HG03342 (cell line): ENCODE measurements around the gene EVC.
"Not testable (repeated sequence)": the region's sequence is repeated elsewhere in the genome, so short reads cannot be mapped to it uniquely, and the experiment has no call there.

Experiments
- ATAC-seq: cut with Tn5 transposase; IDR thresholded peaks from one replicate; pipeline ENCODE4 v1.9.1; 2021; ENCODE audit warnings: mild to moderate bottlenecking, moderate library complexity; ENCODE audit not compliant: unreplicated experiment

Gene EVC

DNA sequence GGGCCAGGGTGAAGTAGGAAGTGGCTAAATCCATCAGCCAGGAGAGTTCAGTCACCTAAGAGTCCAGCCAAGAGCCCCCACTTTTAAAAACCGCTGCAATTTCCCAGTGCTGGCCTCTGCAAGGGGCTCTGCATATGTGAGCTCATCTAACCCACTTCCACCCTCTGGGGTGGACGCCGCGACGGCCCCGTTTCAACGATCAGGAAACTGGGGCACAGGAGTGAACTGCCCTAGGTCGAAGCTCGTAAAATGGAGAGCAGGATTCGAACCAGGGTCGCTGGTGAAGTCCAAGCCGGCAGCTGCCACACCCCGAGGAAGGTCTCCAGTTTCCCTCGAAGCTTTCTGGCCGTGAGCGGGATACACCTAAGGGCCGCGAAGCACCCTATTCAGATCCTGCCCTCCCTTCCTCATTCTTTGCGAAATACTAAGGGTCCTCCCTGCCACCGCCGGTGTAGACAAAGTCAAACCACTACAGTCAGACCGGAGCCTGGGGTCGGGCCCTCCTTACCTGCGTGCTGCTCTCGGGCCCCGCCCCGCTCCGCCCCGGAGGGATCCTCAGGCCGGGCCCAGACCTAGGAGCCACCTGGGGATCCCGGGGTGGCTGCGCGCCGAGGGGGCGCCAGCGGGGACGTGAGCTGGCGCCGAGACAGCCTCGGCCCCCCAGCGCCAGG, 3.1 kb upstream of the EVC start:
- no peak for ATAC-seq

DNA sequence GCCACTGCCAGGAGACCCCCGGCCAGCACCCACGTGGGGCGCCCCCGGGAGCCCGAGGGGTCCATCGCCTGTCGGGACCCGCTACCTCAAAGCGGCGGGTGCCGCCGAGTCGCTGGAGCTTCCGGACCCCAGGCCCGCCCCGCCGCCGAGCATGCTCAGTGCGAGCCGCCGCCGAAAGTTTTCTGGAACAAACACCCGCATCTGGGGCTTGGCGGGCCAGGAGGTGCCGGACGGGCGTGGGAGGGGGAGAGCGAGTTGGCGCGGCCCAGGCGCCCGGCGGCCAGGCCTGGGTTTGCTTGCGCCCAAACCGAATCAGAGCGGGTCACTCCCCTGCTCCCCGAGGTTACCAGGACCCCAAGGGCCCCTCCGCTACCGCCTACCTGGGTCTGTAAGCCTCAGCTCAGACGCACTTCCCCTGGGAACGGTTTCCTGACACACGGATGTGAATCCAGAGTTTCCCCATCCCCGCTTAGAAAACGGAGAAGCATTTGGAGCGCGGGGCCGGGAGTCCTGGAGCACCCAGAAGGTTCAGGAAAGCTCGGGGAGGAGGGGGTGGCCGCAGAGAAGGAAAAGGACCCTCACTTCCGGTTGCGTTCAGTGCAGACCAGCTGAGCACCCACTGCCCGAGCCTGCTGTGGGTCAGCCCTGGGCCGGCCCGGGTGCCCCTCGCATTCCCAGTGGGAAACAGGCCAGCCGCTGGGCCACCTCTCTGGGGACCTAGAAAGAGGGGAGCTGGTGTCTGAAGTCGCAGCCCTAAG, 2.4 kb upstream of the EVC start, which contains the start of gene EVC2:
TSS of gene EVC2 (minus strand) at position 111 of the 758 bp plus-strand sequence. CDS start at position 65, 46 bp downstream.
- ATAC-seq = no peak

DNA sequence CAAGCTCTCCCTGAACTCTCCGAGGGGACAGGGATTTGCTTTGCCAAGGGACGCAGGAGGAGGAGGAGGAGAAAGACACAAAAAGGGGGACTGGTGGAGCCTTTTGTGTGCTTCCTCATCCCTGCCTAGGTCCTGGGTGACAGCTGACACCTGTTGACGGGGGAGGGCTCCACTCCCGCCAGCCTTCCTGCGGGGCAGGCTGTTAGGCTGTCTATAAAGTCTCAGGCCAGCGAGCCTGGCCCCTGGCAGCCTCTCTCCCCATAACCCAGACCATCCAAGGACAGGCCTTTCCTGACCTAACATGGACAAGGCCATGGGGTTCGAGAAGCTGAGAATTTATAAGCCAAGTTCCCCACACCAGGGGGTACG, 1.8 kb upstream of the EVC start:
- ATAC-seq = no peak

DNA sequence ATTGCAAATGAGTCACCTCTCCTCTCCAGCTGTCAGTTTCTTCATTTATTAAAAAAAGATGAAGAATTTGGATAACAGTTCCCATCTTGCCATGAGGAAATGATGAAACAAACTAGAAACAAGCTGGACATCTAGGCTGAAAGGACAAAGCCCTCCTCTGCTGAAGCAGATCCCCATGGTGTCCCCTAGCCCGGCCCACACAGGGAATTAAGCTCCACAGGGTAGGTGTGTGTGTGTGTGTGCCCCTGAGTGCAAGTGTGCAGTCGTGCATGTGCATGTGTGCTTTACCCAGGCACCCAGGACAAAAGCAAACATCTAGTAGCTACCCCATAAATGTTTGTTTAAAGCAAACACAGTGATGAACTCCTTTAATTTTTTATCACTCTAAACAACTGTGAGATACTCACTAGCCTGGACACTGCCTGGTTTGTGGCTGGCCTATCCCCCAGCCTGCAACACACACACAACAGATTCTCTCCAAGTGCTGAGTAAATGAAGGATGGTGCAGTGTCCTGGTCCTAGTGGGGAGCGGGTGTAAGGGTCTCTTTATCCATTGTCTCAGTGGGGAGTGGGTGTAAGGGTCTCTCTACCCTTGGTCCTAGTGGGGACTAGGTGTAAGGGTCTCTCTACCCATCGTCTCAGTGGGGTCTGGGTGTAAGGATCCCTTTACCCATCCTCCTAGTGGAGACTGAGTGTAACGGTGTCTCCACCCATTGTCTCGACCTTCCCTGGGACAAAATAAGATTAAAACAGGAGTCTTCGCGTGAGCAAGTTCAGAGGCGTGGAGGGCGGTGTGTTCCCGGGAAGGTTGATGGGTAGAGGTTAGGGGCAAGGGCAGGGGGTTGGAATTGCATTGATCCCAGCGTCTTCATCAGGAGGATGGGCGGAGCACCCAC, 688 bp upstream of the EVC start:
- no peak for ATAC-seq

DNA sequence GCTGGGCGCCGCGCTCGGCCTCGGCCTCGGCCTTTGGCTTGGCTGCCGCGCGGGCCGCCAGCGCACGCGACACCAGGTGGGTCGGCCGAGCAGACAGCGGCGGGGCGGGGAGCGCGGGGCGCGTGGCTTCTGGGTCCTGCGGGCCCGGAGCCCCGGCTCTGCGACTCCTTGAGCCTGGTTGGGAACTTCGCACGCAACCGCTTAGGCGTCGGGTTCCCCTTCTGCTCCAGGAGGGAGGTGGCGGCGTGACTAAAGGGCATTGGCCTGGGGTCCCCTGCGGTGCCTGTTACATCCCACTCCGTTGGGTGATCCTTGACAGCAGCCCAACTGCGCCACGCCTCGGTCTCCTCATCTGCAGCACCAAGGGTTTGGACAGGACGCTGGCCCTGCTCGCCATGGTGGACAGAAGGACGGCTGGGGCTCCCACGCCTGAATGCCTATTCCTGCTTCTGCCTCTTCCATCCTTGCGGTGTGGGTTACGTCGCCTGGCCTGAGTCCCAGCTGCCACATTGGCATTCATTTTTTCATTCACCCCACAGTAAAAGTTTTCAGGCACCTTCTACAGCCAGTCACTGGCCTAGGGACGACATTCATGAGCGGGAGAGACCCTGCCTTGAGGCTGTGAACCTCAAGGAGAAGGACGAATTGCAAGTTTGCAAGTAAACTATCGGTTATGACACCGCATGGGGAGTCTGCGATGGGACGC, 631 bp downstream of the EVC start:
- ATAC-seq = no peak

DNA sequence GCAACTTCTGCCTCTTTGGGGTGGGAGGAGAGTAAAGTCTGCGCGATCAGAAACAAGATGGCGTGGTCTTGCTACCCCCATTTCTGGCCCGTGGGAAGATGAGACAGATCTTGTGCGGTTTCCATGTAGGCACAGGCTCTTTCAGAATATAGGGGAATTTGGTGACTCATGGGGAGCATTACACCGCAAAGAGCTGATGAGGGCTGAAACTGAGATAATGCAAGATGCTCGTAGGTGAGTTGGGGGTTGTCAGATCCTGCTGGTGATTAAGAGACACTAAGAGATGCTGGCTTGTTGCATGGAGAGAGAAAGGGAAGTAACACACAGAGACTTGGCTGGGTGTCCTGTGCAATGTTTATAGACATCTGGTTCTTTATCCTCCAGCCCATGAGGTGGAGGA, 1.5 kb downstream of the EVC start:
- no peak for ATAC-seq

DNA sequence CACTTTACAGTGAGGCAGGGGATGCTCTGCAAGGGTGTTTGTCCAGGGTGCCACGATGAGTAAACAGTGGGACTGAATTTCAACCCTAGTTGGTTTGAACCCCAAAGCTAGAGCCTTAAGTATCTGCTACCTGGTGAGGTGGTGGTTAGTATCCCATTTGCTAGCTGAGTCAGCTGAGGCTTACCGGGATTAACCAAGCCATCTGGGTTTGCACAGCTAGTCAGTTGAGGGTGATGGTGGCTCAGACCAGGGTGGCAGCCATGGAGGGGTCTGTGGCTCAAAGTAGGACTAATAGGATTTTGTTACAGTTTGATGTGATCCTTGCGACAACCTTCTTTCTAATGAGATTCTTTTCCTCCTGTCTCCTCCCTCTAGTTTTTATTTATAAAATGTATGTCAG, 1.9 kb downstream of the EVC start:
- no peak for ATAC-seq

DNA sequence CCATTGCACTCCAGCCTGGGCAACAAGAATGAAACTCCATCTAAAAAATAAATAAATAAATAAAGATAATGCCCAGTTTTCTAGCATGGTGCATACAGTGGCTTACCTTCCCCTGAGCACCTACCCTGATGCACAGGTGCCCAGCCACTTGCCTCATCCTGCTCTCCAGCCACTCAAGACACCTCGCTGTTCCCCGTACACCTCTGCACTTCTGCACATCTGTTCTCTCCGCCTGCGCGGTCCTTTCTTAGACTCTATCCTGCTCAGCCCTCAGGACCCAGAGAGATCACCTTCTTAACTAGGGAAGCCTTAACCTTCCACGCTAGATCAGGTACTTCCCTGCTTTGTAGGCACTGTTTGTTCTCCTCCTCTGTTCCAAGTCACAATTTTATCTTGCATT, 2.9 kb downstream of the EVC start:
- ATAC-seq = no peak

DNA sequence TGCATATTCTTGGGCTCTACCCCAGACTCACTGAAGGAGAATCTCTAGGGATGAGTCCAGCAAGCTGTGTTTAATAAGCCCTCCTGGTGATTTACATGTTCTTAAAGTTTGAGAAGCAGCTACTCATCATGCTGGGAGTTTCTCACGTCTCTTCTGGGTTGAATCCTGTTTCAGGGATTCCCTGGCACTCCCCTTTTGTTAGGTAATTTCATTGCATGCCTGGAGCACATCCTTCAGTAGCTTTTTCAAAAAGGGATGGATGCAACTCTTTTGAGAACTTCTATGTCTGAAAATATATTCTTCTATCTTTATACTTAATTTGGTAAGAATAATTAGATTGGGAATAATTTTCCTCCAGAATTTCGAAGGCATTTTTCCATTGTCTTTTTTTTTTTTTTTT, 4.4 kb downstream of the EVC start:
- ATAC-seq = no peak

DNA sequence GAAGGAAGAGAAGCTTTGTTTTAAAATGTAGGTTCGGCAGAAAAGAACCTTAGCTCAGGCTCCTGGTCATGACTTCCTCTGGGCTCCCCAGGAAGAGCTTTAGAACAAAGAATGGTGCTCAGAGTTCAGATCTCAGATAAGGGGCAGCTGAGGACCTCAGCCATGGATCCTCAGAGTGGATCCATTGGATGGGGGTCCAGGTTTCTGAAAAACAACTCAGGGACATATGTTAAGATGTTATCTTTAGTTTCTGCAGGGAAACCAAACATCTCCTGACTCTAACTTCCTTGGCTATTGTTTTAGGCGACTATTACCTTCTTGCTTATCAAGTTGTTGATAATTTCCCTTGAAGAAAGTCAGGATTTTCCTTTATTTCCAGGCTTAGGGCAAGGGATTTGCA, 5.4 kb downstream of the EVC start:
- no peak for ATAC-seq

DNA sequence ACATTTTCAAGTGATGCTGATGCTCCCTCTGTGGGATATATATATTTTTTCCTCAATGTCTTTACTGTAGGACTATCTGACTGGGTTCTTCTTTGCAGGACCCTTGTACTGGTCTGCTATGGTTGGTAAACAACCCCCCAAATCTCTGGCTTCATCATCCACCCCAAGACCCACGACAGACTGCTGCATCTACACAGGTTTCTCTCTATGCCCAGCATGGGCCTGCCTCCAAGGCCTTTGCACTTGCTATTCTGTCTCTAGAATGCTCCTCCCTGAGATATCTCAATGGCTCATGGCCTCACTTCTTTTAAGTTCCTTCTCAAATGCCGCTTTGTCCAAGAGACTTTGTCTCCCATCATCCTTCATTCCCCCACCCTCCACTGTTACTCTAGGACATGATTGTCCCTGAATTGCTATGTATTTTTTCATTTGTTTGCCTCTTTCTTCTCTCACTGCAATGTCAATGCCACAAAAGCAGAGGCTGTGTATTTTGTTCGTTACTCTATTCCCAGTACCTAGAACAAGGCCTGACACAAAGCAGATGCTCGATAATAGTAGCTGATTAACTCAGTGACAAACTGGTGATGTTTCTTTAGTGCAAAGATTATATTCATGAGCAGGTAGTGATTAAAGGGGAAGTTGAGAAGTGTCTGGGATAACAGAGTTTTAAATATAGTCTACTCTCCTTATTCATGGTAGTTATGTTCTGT, 6.6 kb downstream of the EVC start:
- no peak for ATAC-seq

DNA sequence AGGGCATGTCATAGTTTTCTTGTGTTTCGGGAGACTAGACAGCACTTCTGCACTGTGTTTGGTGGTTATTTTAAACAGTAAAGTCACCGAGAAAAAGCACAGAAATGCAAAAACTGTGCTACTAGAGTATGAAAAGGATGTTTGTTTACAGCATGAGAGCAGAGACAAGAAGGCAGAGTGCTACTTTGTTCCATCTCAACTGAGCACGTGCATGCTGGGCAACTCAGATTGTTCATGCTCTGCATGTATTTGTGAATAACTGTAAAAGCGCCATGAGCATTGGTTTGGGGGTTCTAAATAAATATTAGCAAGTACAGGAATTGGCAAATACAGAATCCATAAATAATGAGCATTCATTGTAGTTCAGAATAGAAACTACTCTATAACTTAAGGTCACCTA, 7.4 kb downstream of the EVC start:
- ATAC-seq = no peak

DNA sequence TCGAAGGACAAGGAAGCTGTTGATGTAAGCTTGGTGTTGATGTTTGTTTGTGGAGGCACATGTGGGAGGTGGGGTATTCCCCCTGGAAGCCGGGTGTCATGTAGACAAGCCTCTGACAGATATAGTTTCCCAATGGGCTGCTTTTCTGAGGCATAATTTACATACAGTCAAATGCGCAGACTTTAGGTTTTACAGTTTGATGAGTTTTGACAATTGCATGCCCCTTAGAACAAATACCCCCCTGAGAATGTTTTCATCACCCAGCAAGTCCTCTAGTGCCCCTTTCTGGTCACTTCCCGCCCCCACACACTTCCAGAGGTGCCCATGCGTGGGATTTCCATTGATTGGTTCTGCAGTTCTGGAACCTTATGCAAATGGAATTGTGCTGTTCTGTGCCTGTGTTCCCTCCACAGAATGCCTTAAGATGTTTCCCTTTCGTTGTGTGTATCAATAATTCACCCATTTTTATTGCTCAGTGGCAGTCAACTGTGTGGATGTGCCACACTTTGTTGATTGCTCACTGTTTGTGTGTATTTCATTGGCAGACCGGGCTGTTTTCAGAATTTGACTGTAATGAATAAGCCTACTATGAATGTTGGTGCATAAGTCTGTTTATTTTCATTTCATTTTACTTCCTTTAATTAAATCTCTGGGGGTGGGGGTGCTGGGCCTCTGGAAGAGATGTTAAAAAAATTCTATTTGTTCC, 8.5 kb downstream of the EVC start:
- no peak for ATAC-seq

DNA sequence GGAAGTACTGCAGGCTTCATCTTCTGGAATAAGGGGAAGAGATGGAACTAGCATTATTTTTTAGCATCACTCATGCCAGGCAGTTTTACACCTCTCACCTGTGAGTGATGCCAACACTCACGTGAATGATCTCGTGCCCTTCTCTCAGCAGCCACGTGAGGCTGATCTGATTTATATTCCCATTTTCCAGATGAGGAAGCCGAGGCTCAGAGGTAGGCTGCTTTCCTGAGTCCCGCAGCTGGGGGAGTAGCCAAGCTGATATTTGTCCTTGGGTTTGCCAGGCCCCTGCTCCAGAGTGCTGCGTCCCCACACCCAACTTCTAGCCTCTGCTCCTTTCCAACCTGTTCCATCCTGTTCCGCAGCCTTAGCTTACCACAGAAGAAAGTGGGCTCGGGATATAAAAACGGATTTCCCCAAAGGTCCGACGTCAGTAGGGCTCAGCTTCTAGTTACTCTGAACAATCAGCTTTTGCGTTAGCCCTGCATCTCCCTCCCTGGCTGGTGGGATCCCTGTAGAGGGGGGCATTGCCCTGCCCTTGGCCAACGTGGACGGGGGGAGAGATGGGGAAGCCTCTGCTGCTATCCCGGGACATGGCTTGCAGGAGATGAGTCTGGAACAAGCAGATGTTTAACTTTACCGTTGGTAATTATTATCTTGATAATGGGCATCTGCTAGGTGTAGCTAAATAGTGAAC, 9.3 kb downstream of the EVC start:
- no peak for ATAC-seq

DNA sequence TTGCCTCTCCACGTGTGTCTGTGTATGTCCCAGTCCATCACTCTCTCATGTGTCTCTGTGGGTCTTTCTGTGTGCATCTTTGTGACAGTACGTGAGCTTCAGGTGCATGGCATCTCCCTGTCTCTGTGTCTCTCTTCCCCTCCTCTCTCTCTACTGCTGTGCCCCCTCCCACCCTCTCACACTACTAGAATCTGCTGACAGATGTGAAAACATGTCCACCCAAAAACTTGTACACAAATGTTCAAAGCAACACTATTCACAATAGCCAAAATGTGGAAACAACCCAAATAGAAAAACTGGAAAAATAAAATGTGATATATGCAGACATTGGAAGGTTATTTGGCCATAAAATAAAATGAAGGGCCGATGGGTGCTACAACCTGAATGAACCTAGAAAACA, 10.0 kb downstream of the EVC start:
- no peak for ATAC-seq

DNA sequence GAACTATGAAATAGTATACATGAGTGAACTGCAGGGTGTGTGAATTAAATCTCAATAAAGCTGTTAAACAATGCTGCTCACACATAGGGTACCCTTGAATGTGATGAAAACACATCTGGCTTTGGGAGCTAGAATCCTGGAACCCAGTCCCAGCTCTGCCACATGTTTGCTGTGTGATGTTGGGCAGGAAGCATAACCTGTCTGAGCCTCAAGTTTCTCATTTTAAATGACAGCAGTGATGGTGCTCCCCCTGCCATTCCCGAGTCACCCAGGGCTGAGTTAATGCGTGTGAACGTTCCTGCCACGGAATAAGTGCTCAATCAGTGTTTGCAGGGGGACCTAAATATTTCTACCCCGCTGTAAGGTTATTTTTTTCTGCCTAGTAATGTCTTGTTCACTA, 10.9 kb downstream of the EVC start:
- ATAC-seq = no peak

DNA sequence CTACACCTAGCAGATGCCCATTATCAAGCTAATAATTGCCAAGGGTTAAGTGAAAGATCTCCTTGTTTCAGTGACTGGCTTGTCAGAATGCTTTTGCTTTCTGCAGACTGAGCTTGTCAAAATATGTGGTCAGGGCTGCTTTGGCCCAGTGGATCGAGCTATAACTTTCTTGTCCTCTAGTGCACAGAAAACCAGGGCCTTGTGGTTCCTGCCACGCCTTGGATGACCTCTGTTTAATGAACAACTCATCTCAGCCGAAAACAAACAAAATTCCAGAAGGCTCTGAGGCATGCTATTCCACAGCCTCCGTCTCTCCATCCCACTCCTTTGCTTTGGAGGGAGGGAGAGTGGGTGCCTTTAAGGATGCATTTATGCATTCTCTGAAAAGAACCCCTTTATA, 11.3 kb downstream of the EVC start:
- no peak for ATAC-seq

DNA sequence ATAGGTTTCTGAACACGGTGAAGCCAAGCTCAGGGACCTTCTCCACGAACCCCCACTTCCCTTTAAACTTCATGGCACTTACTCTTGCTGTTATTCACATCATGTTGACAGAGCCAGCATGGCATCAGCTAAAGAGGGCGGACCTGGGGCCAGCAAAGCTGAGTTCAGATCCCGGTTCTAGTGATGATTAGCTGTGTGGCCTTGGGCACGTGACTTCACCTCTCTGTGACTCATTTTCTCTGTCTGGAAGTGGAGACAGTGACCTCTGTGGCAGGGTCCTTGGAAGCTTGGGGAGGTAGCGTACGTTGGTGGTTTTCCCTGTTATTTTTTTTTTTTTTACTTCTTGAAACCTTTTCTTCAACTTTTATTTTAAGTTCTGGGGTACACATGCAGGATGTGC, 13.4 kb downstream of the EVC start:
- ATAC-seq = no peak

DNA sequence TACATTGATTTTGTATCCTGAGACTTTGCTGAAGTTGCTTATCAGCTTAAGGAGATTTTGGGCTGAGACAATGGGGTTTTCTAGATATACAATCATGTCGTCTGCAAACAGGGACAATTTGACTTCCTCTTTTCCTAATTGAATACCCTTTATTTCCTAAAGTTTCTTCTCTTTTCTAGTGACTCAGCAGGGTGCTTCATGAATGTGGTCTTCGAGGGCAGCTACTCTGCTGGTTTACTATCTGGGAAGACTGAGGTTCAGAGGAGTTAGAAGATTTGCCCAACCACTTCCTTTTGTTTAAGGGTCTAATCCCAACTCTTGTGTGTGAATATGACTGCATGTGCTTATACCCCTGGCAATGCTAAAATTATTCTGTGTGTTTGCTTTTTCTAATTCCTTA, 17.4 kb downstream of the EVC start:
- ATAC-seq = not testable (repeated sequence)
